B cell (primary cell): ENCODE measurements around the gene RCAN3.

Experiments used
- CTCF ChIP-seq: fragments of 200-600 bp; IDR thresholded peaks from one replicate; pipeline ENCODE4 v1.8.0; 2022; ENCODE audit warnings: antibody characterized with exemption, mild to moderate bottlenecking
- EZH2 ChIP-seq: IDR thresholded peaks from 2 replicates; pipeline ENCODE4 v1.6.1; 2012; ENCODE audit warnings: borderline replicate concordance, low read depth, mild to moderate bottlenecking, moderate library complexity, low read length; ENCODE audit not compliant: insufficient read depth, poor library complexity, severe bottlenecking

GRCh38 chr1:24528744-24529143 lies 26.1 kb downstream of the RCAN3 start:
- TF ChIP-seq CTCF (no peak), EZH2 (no peak)
